A549 (cell line): ENCODE results near the gene FGF14.

Source experiments
- CTCF ChIP-seq: fragments of >200 bp; sonication (Bioruptor Twin); formaldehyde crosslinking; IDR thresholded peaks from 3 replicates; pipeline ENCODE4 v1.5.1; 2016
- PBX3 ChIP-seq: IDR thresholded peaks from 2 replicates; pipeline ENCODE4 v1.6.1; 2012
- POLR2A ChIP-seq: IDR thresholded peaks from 2 replicates; pipeline ENCODE4 v1.6.1; 2012; ENCODE audit warnings: mild to moderate bottlenecking, low read length
- ZSCAN20 ChIP-seq: fragments of 250-450 bp; sonication (Bioruptor Pico); IDR thresholded peaks from 2 replicates; pipeline ENCODE4 v1.8.0; 2022; ENCODE audit warnings: mild to moderate bottlenecking, moderate library complexity

- no peak for TF ChIP-seq CTCF
- no peak for TF ChIP-seq ZSCAN20
- TF ChIP-seq POLR2A: no peak
- no peak for TF ChIP-seq PBX3
These were observed 520.3 kb downstream of the FGF14 start for GRCh38 chr13:101881593-101881992.
